ENCODE results near the gene DDX1. TPM values are rescaled to one million over a fixed set of nuclear protein-coding genes. Genes with fewer than 3 reads are reported as not detected.

The DDX1 gene
- total RNA-seq, 1 donor from 2014 or later = 90.9 TPM

DNA sequence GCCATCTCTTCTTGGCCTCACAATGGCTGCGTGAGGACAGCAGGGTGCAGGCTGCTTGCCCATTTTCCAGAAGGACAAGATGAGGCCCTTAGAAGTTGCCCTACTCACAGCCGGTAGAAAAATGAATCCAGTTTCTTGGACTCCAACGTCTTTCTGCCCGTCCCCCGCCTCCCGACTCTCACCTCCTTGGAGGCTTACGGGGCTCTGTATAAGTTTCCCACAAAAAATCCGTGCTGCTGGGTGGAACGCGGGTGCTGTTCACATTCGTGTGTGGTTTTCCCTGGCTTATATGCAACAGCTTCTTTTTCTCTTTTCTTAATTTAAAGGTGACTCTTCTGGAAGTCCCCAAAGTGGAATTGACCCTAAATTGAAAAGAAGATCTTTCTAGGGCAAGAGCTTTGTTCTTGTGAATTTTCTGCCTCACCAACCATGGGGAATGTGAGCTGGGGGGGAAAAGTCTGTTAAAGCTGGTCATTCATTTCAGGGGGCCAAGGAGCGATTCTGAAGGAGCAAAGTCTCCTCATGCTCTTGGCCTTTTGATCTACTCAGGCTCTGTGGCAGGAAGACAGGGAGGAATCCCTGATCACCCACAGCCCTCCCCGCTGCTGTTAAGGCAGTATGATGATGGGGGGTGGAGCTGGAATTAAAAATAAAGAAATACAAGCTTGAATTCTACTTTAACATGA, 51.3 kb downstream of the DDX1 start:
- DNase-seq (ENCODE audit: low spot score) = no peak

GRCh38 chr2:15643791-15644585, 52.3 kb downstream of the DDX1 start:
- DNase-seq (ENCODE audit: low spot score) = no peak

DNA sequence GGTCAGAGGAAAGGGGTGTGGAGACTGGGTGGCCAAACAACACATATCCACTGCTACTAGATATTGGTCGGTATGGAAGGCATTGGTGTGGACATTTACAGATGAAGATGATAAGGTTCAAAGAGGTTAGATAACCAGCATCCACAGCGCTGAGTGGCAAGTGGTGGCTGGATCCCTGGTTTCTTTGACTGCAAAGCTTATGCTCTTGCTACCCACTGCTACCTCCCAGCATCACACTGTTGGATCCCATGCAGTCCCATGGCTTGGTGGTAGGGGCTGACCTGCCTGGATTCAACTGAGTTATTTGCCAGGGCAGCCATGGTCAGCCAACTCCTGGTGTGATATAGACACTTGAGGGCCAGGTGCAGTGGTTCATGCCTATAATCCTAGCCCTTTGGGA, 53.6 kb downstream of the DDX1 start:
- no peak for DNase-seq (ENCODE audit: low spot score)

DNA sequence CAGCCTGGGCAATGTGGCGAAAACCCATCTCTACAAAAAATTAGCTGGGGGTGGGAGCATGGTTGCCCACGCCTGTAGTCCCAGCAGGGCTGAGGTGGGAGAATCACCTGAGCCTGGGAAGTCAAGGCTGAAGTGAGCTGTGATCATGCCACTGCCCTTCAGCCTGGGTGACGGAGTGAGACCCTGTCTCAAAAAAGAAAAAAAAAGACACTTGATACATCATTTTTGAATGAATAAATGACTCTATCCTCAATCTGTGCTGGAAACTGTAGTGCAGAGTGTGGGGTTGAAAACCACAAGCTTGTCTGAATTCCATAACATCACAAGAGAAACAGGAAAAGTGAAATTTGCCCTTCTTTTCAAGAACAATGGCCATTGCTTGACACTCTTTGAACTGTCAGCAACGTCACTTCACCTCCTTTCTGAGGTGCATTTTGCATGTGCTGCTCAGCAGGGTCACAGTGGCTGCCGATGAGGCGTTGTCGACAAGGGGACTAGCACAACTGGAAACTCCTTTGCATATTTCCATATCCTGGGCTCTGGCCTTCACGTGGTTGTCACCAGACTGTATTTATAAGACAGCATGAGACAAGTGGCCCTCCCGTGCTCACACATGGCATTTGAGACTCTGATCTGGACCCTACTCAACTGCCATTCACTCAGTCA, 54.2 kb downstream of the DDX1 start:
- no peak for DNase-seq (ENCODE audit: low spot score)

- no peak for DNase-seq (ENCODE audit: low spot score)
These were observed 55.0 kb downstream of the DDX1 start for GRCh38 chr2:15646661-15647060.

- DNase-seq (ENCODE audit: low spot score) = no peak
These were observed 56.2 kb downstream of the DDX1 start for GRCh38 chr2:15647622-15648590.

- DNase-seq (ENCODE audit: low spot score) = no peak
These were observed 57.2 kb downstream of the DDX1 start for GRCh38 chr2:15648593-15649525.

DNA sequence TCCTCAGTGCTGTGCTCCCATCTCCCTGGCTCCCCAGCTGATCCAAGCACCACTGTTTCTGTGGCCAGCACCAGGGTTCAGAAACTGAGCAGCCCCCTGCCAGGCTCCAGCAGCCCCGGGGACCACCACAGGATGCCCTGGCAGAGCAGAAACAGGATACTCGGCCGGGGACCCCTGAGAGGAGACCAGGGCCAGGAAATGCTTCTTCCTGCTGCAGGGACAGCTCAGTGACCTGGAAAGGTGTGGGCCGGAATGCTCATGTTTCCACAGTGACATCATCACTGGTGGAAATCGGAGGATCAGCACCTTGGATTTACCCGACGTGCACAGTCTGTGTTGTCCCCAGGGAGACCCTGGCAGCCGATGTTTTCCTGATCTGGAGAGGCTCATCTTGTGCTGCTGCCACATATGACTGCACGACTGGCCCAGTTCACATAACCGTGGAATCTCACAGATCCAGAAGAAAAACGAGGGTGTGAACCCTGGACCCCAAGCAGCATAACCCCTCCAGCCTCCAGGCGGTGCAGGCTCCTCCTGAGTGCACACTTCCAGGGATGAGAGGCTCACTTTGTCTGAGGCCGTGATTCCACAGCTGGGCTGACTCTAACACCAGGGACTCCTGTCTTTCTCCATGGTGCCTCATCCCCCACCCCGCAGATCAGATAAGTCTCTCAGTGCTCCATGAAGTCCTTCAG, 58.0 kb downstream of the DDX1 start:
- no peak for DNase-seq (ENCODE audit: low spot score)

GRCh38 chr2:15650616-15651366, 59.1 kb downstream of the DDX1 start:
- no peak for DNase-seq (ENCODE audit: low spot score)

GRCh38 chr2:15651367-15651727, 59.7 kb downstream of the DDX1 start:
- DNase-seq (ENCODE audit: low spot score) = no peak

GRCh38 chr2:15652252-15652651, 60.6 kb downstream of the DDX1 start:
- no peak for DNase-seq (ENCODE audit: low spot score)

DNA sequence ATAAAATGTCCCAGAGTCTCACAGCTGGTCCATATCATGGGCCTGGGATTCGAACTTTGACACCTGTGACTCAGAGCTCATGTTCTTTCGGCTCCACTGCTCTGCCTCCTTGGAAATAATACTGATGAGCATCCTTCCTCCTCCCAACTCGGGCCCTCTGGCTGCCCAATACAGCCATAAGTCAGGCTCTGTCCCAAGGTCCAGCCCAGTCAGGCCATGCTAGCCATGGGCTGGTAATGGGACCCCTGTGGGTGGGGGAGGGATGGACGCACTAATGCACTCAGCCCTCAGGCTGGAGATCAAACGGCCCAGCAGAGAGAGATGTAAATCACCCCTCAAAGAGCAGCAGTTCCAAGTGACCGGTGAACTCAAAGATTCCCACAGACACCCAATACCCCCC, 61.1 kb downstream of the DDX1 start:
- no peak for DNase-seq (ENCODE audit: low spot score)

DNA sequence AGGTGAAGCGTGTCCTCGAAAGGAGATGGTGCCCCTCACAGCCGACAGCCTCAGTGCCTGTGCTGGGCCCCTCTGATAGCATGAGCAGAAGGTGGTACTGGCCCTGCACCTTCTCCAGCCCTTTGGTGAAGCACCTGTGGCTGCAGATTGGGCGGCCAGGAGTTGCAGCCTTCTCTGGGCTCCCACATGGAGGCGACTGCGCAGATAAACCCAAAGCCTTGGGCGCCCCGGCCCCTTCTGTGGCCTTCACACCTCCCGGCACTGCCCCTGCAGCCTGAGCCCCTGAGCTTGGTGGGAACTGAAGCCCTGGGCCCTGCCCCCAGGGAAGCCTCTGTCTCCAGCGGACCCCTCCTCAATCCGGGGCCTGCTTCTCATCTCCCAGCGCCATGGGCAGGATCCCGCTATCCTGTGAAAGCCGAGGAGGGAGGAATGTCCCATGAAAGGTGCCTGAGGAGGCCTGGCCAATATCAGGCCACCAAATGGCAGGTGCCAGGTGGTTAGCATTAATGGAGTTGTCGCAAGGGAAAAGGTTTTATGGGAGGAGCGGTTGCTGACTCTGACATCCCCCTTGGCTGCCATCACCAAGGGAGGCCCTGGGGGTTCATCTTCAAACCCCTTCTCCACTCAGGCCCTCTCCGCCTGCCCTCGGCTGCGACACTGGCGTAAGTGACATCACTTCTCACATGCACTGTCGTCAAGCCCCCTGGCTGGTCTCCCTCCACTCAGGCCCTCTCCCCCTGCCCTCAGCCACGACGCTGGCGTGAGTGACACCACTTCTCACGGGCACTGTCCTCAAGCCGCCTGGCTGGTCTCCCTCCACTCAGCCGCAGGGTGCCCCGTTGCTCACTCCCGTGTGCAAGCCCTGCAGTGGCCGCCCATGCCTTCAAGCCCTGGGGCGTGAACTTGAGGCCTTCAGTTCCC, 62.4 kb downstream of the DDX1 start:
- DNase-seq (ENCODE audit: low spot score) = no peak

GRCh38 chr2:15654727-15655073, 63.0 kb downstream of the DDX1 start:
- no peak for DNase-seq (ENCODE audit: low spot score)

DNA sequence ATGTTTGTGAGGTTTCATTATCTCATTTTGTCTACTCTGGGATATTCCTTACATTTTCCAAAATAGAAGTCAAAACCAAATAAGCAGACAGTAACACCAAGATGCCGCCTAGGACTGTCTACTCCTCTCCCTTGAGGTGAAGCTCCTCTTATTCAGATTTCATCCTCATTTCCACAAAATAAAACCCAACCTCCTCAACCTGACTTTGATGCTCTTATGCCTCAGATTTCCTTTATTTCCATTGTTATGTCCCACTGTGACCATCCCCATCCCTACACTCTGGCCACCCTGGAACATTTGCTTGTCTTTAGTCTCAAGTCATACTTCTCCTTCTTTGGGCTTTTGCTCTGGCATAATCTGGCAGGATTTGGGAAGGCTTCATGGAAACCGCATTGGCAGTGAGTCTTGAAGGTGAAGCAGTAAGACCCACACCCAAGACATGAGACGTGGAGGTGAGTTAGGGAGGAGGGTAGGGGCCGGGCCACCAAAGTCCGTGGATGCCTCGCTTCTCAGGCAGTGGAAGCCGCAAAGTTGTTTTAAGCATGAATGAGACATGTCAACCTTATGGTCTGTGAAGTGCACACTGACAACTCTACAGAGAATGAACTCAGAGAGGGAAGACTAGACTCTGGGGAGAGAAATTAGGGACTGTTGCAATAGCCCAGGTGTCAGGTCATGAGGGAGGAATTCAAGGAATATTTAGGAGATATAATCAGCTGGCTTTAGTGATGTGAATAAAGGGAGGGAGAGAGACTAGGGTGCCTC, 63.6 kb downstream of the DDX1 start:
- no peak for DNase-seq (ENCODE audit: low spot score)

DNA sequence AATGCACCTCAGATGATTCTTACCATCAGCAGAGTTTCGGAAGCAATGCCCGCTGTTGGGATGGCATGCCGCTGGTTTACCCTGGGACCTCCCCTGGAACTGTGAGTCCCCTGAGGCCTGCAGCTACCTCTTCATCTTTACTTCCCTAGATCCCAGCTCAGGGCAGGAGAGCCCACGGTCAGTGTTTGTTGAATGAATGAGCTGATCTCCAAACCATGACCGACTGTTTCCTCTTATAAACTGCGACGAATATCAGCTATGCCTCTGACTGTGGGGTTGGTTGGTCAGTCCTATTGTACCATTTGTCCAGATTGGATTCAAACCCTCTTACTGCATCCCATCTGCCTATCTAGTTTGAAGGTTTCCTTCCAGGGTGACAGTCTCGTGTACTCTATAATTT, 64.4 kb downstream of the DDX1 start:
- no peak for DNase-seq (ENCODE audit: low spot score)

GRCh38 chr2:15657759-15658158, 66.1 kb downstream of the DDX1 start:
- DNase-seq (ENCODE audit: low spot score) = no peak

All from mesenteric fat pad (tissue), 1 donor.